T-helper 2 cell treated with Interferon-gamma antibody and Interleukin-4, amounts not matched to agents 100 ng/mL and 5 ng/mL, for 36 hours (primary cell): ENCODE measurements around the gene PANX2. TPM values are rescaled to one million over a fixed set of nuclear protein-coding genes. Genes with fewer than 3 reads are reported as not detected.

Experiments
- intact Hi-C: fragments of 100-400 bp; cut with micrococcal nuclease; formaldehyde crosslinking; loops from one replicate; pipeline ENCODE4 v1.15.1; 2023
- total RNA-seq: library from RNA; stranded (reverse); gene quantifications from 2 replicates; pipeline ENCODE4 v1.2.3, GENCODE V29; 2022

The PANX2 gene
- total RNA-seq, 1 donor from 2014 or later: 0.34 TPM

DNA sequence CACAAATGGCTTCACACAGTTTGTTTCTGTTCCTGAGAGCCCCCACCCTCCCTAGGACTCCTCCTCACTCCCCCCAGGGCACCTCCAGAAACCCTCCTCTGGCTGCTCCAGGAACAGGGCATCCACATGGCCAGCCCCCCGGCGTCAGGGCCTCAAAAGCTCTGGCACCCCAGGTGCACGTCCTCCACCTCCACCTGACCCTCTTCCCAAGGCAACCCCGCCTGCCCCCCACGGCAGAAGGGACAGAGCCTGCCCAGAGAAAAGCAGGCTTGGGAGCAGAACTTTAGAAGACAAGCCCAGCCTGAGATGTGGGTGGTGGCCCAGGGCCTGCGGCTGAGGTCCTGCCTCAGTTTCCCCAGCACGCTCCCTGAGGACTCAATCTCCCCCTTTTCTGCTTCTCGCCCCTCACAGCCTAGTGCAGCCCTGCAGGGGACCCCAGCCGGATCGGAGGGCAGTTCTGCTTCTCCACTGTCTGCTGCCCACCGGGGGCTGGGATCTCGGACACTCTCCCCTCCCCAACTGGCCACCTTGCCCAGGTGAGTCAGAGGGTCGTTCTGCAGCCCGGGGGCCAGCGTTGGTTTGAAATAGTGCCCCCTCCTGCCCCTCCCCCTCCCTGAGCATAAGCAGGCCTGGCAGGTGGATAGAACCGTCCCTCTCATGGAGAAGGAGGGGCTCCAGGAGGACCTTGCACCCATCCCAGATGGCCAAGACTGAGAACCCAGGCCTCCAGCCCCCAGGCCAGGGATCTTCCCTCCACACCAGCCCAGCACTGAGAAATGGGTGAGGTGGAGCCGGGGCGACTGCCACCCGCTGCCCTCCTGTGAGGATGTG is 12.8 kb downstream of the PANX2 start:
- intact Hi-C loops: no loop called here

DNA sequence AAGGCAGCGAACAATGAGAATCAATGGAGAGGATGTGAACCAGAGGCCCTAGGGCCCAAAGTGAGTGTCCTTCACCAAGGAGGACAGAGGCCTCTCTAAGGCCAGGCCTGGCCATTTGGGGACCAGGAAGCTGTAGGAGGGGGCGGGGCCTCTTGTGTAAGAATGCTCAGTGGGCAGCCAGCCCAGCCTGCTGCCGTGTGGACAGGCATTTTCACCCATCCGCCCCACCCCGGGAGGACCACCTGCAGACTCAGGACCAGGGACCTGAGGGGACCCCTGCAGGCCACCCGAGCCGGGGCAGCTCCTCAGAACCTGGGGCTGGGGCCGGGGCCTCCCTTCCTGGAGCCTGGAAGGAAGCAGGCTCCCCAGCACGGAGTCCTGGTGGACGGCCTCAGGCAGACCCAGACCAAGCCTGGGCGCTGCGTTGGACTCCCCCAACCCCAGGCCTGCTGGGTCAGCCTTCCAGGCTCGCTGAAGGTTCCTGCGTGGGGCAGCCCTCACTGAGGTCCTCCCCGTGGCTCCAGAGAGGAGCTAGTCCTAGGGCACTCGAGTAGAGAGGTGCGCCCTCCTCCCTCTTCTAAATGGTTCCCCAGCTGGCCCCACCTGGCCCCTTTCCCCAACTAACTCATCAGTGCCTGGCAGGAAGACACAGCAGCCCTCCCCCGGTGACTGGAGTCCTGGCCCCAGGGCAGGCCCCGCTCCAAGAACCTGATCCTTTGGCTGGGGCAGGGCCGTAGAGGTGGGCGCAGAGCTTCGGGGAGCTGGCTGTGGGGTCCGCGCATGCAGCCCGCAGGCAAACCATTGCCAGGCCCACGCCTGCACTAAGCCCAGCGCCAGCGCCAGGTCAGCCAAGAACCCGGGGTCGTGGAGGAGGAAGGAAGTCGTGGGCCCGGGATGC is 13.7 kb downstream of the PANX2 start:
- intact Hi-C loops: loop anchor here (2.0 kb wide), 1 partner anchor 17 kb away; the partner anchor contains the start of gene SELENOO

DNA sequence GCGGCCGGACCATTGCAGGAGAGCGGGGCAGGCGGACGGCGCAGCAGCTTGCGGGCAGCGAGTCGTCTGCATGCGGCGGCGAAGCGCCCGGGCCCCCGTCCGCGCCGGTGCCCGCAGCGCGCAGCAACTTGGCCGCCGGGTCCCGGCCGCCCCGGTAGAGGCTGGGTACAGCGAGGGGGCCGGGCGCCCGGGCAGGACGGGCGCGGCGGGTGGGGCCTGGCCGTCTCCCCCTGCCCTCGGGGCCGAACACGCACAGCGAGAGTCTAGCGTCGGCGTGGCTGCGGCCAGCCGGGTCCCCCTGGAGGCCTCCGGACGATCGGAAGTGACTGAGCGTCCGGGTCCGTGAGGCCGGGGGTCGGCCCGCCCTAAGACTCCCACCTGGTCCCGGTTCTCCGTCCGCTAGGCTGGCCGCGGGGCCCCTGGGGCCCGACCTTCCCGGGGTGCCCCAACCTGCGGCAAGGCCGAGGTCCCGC is 14.4 kb downstream of the PANX2 start:
- intact Hi-C loops: loop anchor here (2.0 to 5.0 kb wide), 3 partner anchors 16 to 258 kb away; partner anchors contain the start of gene SELENOO

DNA sequence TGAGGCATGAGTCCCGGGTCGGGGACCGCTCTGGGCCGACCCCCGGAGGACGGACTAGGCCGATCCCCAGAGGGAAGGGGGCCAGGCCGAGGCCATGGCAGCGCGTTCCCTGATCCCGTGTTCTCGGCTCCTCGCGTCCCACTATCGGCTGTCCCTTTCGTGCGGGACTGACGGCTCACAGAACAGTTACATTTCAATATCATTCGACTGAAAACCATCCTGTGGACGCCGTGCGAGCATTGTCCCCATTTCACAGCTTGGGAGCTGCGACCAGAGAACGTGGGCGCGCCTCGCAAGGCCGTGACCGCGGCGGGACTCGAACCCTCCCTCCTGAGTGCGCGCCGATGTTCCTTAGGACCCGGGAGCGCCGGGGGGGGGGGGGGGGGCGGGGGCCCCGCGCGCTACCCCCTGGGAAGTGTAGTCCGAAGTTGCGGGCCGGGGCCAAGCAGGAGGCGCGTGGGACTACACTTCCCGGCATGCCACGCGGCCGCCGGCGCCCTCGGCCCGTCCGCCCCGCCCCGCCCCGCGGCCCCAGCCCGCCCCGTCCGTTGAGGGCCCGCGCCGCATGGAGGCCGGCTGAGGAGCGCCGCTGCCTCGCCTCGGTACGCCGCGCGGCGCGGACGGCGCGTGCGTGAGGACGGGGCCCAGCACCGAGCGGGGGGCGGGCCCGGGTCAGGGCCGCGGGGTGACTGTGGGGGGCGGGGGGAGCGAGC is 15.0 kb downstream of the PANX2 start, which contains the start of gene TRABD:
Gene TRABD (plus strand): TSS at position 539 of the 713 bp plus-strand sequence. CDS start 7,148 bp downstream, outside the sequence.
- intact Hi-C loops: loop anchor here (2.0 to 5.0 kb wide), 3 partner anchors 15 to 258 kb away; partner anchors contain the start of gene SELENOO

DNA sequence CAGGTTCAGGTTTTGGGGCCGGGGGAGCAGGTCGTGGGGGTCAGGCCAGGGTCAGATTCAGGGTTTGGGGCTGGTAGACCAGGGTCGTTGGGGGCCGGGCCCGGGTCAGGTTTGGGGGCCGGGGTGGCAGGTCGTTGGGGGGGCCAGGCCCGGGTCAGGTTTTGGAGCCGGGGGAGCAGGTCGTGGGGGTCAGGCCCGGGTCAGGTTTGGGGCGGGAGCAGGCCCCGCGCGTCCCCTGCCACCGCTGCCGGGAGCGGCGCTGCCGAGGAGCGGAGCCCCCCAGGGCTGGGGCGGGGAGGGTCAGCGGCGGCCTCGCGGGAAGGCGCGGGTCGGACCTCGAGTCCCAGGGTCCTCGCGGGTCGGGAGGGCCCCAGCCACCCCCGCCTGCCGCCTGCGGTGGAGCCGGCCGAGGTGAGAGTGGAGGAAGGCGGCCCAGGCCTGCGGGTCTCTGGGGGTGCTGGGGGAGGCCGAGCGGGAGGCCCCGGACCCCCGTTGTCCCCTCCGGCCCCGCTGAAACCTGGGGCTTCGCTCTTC is 15.7 kb downstream of the PANX2 start:
- intact Hi-C loops: loop anchor here (5.0 kb wide), 2 partner anchors 56 to 259 kb away; no protein-coding TSS in a partner anchor

DNA sequence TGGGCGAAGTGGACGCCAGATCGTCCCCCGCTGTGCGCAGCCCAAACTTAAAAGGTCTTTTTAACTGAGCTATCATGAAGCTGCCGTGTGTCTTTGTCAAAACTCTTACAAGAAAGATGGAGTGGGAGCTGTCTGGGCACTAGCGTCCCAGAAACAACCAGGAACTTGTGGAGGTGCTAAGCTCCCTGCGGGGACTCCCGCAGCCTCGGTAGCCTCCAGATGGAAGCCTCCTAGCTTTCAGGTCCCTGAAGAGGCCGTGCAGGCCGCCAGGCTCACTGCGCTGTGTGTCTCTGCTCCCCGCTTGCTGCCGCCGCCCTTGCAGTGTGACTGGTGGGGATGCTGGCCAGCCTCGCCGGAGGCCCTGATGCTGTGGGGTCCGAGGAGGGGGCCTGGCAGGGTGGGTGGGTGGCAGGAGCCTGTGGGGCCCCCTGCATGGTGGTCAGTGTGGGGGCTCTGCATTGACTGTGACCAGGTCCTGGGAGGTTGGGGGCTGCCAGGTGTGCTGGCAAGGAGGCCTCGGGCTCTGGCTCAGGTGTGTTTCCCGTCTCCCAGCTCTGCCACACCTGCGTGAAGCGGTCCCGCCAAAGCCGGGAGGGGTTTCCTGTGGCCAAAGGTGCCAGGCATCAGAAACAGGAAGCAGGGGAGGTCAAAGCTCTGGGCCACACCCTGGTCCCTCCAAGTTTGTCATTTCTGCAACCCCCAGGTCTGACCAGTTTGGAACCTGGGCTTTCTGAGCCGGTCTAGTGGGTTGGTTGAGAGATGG is 16.4 kb downstream of the PANX2 start:
- intact Hi-C loops: loop anchor here (5.0 kb wide), 2 partner anchors 55 to 260 kb away; no protein-coding TSS in a partner anchor

DNA sequence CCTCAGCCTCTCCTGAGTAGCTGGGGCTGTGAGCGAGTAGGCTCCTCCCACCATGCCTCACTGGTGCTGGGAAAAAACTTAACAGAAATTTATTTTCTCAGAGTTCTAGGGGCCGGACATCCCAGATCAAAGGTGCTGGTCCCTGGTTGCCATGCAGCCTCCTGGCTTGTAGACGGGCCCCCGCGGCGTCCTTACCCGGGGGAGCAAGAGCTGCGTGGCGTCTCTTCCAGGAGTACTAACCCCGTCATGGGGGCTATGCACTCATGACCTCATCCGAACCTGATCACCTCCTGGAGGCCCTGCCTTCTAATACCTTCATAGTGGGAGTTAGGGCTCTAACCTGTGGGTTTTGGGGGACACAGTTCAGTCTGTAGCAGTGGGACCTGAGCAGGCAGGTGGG is 17.8 kb downstream of the PANX2 start:
- intact Hi-C loops: loop anchor here (5.0 kb wide), 2 partner anchors 54 to 261 kb away; no protein-coding TSS in a partner anchor

DNA sequence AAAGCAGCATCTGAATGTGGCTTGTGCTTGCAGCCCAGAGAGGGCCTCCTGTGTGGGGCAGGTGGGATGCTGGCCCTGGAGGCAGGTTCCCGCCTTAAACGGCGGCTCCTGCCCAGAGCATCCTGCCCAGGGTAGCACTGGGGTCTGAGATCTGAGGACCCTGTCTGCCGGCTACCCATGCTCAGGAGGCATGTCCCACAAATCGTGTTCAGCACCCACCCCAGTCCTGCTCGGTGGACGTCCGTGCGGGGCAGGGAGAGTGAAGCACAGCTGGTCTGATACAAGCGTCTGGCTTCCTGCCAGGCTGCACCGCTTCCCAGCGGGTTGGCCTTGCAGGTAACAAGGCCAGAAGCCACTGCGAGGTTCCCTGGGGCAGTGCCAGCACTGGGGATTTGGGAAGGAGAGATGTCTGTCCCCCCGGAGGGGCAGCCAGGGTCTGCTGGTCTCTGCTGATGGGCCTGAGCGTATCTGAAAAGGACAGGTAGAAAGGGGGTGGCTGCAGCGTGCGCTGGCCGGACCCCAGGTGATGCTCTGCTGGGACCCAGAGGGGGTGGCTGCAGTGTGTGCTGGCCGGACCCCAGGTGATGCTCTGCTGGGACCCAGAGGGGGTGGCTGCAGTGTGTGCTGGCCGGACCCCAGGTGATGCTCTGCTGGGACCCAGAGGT is 18.8 kb downstream of the PANX2 start:
- intact Hi-C loops: loop anchor here (5.0 kb wide), 2 partner anchors 53 to 262 kb away; no protein-coding TSS in a partner anchor

DNA sequence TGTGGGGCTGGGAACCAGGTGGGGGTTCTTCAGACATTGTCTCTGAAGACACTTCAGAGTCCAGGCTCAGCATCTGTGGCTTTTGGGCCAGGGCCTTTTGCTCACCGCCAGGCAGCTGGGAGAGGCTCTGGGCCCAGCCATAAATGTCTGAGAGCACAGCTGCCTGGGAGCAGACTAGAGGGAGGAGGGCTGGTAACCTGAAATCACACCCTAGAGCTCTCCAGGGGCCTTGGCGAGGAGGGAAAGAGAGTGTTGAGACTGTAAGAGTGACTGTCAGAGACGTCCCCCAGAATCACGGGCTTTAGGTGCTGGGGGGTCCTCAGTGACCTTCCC is 19.3 kb downstream of the PANX2 start:
- intact Hi-C loops: loop anchor here (5.0 kb wide), 2 partner anchors 52 to 263 kb away; no protein-coding TSS in a partner anchor

DNA sequence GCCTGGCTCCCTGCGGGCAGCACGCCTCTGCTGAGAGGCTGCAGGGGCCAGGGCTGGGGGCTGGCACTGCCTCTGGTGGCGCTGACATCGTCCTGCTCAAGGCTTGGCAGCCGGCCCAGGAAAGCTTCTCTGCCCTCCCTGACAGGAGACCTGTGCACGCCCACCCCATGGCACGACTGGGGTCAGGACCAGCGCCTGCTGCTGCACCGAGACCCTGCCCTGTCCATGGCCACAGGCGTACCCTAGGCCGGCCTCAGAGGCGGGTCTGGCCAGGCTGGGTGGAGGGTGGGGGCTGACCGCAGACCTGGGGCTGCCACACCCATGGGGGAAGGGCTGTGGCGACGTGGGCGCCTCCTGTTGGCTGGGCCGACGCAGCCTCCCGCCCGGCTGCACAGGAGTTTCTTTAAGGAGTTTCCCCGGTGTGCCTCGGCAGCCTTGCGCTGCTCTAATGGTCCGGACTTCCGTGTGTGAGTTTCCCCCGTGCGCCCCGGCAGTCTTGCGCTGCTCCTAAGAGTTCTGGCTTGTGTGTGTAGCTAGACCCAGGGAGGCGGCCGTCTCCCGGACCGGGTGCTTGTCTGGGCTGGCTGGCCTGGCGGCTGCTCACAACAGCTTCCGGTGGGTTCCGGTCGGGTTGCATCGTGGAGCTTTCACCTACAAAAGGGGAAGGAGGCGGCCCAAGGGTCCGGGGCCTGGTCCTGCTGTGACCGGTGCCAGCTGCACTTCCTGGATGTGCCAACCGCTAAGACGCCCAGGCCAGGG is 19.8 kb downstream of the PANX2 start:
- intact Hi-C loops: no loop called here

DNA sequence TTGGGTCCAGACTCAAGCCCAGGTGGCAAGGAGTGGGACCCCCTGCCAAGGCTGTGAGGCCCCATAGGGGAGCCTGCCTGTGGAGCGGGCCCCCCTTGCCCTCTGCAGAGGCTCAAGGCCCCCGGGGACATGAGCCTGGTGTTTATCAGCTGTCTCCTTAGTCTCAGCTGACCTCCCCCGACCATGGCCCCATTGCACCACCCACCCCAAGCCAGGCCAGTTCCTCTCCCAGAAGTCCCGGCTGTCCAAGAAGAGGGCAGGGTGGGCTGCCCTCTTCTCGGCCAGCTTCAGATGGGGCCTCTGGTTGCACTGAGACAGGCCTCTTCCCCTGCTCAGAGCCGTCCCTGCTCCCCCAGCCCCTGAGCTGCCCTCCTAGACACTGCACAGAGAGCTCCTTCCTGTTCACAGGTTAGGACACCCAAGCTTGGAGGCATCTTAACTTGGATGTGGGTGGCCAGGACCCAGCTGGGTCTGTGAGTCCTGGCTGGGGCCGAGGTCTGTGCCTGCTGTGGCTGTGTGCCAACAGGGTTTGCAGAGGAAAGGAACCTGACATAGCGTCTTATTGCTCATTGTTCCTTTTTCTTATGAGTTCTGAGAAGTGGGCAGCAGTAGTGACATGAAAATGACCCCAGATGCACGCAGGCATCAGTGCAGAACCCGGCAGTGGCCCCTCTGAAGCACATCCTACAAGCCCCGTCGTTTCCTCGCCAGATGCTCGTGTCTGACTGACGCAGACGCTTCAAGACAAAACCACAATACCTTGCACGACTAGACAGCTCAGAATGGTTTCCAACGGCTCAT is 20.6 kb downstream of the PANX2 start:
- intact Hi-C loops: loop anchor here (1.0 kb wide), 2 partner anchors 9 to 42 kb away; no protein-coding TSS in a partner anchor

DNA sequence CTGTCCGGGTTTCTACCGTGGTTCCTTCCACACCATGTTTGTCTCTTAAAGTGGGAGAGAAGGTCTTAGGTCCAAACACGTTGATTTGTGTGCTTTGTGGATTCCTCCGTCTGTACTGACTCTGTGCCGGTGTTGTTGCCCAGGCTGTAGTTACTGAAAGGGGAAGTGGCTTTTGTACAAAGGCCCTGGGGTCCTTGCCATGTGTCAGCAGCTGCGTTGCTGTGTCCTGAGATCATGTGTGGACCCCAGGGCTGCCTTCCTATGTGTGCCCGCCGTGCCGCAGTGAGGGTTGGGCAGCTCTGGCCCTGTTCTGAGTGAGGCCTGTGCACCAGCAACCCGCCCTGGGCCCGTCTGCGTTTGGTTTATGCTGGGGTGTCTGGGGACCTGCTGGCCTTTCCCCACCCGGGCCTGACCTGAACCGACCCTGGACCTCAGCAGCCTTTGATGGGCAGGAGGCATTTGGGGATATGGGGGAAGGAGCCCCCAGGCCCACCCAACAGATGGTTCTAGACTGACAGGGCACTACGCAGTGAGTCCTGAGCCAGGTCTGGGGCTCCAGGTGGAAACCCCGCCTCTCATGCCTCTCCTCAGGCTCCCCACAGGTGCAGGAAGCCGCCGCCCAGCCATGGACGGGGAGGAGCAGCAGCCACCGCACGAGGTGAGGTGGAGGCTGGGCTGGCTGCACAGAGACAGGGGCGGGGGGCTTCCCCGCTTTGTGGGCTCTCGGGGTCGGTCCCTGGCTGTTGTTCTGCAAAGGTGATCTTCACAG is 22.1 kb downstream of the PANX2 start:
- intact Hi-C loops: no loop called here

DNA sequence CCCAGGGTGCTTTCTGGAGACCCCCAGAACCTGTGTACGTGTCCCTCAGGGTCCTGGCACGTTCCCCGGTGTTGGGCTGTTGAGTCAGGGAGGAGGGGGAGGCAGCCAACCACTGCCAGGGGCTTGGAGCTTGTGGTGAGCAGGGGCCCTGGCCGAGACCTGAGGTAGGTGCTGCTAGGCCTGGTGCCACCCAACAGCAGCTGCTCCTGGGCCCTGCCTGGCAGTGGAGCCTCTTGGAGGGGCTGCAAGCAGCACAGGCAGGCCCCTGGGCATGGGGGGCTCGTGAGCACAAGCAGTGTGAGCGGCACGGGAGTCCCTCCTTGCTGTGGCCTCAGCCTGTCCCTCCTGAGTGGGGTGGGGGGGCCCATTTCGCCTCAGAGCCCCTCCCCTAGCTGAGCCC is 23.1 kb downstream of the PANX2 start:
- intact Hi-C loops: no loop called here

DNA sequence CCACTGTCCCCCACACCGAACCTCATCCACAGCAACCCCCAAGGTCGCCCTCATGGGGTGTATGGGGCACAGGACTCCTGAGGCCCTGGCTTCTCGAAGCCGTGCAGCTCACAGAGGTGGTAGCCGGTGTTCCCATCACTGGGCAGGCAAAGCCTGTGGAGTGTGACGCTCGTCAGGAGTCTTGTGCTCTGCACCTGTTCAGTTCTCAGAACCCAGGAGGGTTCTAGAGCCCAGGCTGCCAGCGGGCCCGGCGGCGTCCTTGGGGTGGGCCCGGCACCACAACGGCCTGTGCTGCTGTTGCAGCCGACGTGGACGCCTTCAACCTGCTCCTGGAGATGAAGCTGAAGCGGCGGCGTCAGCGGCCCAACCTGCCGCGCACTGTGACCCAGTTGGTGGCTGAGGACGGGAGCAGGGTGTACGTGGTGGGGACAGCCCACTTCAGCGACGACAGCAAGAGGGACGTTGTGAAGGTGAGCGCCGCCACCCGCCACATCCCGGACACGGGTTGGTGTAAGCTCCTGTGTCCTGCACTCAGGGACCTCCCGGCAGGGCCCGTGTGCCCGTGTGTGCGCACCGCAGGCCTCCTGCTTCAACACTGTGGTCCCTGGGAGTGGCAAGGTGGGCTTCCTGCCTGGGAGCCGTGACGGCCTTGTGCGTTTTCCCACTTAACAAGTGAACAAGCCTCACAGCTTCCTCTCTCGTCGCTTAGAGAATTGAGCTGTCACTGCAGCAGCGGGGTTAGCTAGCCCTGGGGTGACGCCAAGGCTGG is 23.7 kb downstream of the PANX2 start:
- intact Hi-C loops: no loop called here

DNA sequence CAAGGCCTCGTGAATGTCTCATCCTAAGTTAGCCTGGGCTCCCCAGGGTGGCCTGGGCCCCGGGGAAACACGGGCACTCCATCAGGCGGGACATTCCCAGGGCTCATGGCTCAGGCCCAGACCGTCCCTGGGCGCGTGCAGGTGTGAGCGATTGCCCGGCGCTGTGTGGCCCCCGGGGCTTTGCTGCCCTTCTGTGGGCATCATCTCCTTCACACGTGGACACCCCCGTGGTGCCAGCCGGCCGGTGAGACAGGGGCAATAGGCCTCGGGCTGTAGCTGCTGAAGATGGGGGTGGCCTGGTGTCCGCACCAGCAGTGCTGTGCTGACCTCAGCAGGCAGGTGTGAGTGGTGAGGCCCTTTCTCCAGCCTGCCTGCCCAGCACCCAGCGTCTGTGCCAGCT is 25.7 kb downstream of the PANX2 start:
- intact Hi-C loops: no loop called here
